Globus pallidus (tissue), 1 donor: ENCODE data around the gene RUNX1.

ENCODE experiments used
- DNase-seq: peaks from one replicate; pipeline ENCODE4 v3.0.0-alpha.2; 2015; ENCODE audit warnings: low spot score

Gene RUNX1

DNA sequence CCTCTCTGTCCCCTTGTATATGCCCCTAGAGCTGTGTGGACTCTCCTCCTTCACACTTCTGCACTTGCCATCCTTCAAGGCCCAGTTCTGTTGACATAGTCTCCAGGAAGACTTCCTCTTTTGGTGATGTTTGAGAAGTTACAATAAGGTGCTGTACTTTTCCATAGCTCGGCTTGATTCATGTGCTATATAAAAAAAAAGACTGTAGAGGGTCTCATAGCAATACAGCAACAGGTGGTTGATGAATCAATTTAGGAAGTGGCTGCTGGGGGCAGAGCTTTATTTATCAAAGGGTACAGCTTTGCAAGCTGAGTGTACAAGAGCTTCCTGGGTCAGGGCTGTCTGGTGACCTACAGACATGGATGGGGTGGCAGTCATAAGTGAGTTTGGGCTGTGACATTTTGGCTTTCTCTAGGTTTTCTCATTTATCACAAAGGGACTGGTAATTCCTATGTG lies 102.7 kb downstream of the RUNX1 start:
- no peak for DNase-seq

DNA sequence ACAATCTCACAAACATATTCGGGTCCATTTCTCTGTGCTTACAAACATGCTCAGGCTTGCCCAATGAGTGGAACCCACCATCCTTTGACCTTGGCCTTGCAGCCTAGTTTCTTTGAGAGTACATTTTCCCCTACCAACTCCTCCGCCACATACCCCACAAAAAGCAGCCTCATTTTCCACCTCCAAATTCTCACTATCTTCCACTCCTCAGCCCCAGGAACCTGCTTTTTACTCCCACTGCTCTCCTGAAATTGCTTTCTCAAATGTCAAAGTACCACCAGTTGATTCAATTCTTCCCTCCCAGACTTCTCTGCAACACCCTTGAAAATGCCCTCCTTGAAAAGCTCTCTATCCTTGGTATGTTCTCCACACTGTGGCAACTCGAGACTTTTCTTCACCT lies 103.8 kb downstream of the RUNX1 start:
- no peak for DNase-seq

- DNase-seq, result no peak
Observed at GRCh38 chr21:34944015-34944755, 104.9 kb downstream of the RUNX1 start.

DNA sequence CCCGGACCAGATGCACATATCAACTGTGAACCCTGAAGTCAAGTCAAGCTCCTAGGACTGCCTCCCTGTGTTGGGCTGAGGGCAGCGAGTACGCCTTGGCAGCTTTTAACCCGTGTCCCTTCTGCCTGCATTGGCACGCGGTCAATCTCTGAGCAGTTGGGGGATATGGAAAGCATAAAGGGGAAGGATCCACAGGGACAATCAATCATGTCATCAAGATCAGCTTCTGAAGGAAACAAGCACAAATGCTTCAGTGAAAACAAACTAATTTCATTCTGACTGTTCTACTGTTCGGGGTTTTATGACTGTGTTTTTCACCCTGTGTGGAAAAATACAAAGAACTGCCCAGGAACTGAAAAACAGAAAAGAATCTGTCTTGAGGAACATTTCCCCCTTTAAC lies 106.2 kb downstream of the RUNX1 start:
- DNase-seq, result no peak

DNA sequence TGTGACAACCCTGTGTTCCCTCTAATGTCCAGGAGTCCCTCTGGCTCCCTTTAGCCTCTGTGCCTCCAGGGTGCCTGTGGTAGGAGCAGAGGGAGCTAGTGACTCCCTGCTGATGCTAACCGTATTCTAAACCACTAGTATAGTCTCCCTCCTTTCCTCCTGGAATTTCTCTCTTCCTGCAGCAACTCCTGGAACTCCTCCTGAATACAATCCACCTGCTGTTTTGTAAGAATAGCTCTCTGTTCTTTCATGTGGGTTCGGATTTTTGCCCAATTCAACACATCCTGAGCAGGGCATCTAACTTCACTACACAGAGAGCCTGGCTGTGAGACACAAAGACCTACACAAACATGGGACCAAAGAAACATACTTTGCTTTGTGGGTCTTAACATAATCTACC lies 107.9 kb downstream of the RUNX1 start:
- DNase-seq, result no peak

DNA sequence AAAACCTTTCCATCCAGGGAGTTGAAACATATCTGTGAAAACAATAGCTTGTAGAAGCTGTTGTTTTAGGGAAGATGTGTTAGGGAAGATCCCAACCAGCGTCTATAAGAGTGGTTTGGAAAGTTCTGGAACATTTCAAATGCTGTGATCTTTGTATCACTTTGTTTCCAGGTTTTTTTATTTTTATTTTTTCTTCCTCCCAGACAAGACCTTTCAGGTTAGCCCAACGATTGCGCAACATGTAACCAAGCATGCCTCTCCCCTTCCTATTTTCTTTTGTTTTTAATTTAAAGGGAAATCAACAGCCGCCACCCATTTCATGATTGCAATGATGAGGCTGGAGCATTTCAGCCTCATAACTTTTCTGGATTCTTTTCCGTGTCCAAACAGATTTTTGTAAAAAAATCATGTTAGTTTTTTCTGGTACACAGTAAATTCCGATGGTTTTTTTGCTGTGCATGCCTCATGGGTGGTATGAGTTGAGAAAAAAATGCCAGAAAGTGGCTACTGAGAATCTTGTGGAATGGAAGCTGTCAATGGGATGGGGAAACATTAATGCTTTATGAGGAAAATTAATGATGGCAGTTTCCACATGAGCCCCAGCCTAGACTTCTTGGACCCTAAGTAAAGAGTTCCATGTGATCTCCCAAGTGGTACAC lies 109.3 kb downstream of the RUNX1 start:
- no peak for DNase-seq

- DNase-seq, result no peak
Observed at GRCh38 chr21:34938089-34938764, 110.9 kb downstream of the RUNX1 start.

DNA sequence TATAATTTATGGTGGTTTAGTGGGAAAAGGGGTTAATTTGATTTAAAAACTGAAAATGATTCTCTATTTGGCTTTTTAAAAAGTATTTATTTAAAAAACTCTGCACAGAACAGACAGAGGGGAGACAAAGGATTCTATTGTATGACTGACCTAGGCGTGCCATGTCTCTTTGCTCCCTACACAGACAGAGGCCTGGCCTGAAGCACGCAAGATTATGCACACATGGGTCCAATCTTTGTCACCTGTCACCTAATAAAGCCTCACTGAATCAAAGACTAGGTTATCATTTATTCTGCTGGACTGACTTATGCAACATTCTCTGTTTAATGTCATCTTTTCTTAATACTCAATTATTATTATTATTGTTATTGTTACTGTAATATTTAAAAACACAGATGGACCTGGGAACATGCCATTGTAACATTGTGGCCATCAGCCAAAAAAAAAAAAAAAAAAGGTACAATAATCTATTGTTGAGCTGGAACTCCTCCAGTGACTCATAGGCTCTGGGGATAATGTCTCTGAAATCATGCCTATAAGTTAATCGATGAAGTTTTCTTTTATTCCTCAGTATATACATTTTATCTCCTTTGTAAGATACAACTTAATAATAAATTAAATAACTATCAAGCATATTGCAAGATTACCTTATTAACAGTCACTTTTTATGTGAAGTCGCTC lies 112.1 kb downstream of the RUNX1 start:
- no peak for DNase-seq

- DNase-seq, result no peak
Observed at GRCh38 chr21:34936371-34936789, 112.7 kb downstream of the RUNX1 start.

- no peak for DNase-seq
Observed at GRCh38 chr21:34935898-34936297, 113.2 kb downstream of the RUNX1 start.

- DNase-seq, result no peak
Observed at GRCh38 chr21:34935452-34935851, 113.7 kb downstream of the RUNX1 start.

DNA sequence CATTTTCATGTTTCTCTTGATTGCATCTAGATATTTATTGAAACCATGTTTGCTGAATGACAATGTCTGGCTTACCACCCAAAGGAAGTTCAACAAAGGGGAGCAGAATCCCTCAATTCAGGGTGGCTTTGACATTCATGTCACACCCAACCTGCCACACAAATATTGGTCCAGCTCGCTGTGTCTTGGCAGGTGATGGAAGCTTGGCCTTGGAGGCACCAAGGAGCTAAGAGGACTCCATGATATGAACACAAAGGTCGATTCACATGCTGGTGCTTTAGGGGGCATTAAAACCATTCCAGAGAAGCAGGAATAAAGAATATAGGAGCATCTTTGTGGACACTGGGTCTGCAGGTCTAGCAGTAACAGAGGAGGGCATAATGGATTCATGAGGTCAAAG lies 114.8 kb downstream of the RUNX1 start:
- DNase-seq, result no peak

GRCh38 chr21:34933609-34934335 lies 115.3 kb downstream of the RUNX1 start:
- DNase-seq, result no peak

GRCh38 chr21:34932233-34932632 lies 116.9 kb downstream of the RUNX1 start:
- no peak for DNase-seq

DNA sequence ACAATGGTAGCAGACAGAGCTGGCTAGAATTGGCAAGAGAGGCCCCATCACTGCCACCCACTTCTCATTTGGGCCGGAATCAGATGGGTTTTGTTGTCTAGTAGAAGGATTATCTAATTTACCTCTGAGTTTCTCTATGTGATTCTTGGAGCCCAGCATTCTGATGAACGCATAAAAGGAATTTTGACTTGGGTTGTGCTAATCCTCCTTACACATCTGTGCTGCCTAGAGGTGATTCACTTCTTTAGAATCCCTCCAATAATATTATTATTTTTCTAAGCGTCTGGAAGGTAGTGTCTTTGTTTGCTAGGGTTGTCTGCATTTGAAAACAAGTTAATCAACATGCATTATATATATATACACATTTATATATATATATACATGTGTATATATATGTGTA lies 118.1 kb downstream of the RUNX1 start:
- DNase-seq, result no peak

- DNase-seq, result no peak
Observed at GRCh38 chr21:34928637-34929036, 120.5 kb downstream of the RUNX1 start.

DNA sequence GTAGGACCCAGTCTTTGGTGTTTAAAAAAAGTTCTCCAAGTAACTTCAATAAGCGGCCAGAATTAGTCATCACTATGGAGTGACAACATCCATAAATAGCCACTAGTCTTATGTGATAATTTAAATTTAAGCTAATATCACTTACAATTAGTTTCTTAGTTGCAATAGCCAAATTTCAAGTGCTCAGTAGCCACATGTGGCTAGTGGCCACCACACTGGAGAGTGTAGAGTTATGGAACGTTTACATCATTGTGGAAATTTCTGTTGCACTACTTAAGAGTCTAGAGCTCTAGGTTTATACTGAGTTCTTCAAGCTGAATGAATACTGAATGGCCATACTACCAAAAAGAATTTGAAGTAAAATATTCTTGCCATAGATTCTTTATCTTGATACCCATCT lies 121.1 kb downstream of the RUNX1 start:
- no peak for DNase-seq

DNA sequence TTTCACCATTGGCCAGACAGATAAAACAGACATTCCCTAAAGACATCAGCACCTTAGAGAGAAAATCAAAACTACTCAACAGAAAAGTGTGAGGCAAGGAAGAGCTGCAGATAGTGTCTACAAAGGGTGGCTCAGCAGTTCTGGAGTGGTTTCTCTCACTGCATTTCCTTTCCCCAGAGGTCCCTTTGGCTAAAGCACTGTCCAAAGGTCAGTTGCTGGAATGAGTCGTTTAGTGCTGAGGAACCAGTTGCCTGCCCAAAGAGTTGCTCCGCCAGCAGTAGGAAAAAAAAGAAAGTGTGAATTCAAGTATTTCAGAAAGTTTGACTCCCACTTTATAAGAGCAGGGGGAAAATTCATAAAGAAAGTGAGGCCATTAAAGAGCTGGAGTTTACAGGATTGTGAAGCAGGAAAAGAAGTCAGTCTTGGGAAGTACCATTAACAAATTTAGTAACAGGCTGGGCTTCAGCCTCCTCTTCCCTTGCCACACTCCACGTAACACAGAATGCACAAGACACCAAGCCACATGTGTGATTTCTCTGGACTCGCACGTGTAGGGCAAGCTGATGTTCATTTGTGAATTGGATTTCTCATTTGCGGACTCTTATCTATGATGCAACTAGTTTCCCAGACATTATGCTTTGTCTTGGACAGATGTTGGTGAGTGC lies 122.2 kb downstream of the RUNX1 start:
- DNase-seq, result no peak

GRCh38 chr21:34925597-34925996 lies 123.5 kb downstream of the RUNX1 start:
- no peak for DNase-seq

DNA sequence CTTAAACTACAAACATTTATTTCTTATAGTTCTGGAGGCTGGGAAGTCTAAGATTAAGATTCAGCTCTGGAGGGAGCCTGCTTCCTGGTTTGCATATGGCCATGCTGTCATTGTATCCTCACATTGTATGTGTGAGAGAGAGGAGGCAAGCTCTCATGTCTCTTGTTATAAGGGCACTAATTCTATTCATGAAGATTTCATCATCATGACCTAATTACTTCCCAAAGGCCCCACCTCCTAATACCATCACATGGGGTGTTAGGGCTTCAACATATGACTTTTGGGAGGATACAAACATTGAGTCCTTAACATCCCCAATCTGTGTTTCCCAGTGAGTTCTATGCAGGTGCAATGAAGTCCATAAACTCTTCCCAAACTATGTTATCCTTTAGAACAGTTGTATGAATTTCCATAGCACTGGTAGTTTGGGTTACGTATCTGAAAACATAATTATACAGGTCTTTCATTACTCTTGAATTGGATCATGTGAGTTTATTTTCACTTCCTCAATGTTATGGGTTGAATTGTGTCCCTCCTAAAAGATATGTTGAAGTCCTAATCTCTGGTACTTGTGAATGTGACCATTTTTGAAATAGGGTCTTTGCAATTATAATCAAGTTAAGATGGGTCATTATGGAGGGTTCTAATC lies 124.2 kb downstream of the RUNX1 start:
- DNase-seq, result no peak

- no peak for DNase-seq
Observed at GRCh38 chr21:34924194-34924593, 124.9 kb downstream of the RUNX1 start.
